B cell (primary cell): ENCODE data around the gene ATP8A1. TPM values are rescaled to one million over a fixed set of nuclear protein-coding genes. Genes with fewer than 3 reads are reported as not detected.

Experiments used
- ATAC-seq: fragments of 200-7000 bp; cut with Tn5 transposase; one replicate; pipeline ENCODE4 v1.10.0; 2021; ENCODE audit warnings: low read depth, mild to moderate bottlenecking, moderate number of reproducible peaks, moderate library complexity
- CTCF ChIA-PET: fragments of 350-600 bp; sonication (Branson Sonifier 250); formaldehyde crosslinking; loops from one replicate; lab custom pipeline; 2021; ENCODE audit warnings: antibody characterized with exemption, inconsistent platforms; lab: Charles Lee
- POLR2A ChIA-PET: fragments of 350-600 bp; sonication (Branson Sonifier 250); formaldehyde crosslinking; loops from one replicate; lab custom pipeline; 2021; ENCODE audit warnings: antibody characterized with exemption; lab: Charles Lee
- DNase-seq: peaks from one replicate; pipeline ENCODE4 v3.0.0; 2013
- H2AFZ ChIP-seq: 2 replicates; pipeline ENCODE4 v1.6.1; 2012; ENCODE audit warnings: mild to moderate bottlenecking, low read depth, low read length; ENCODE audit not compliant: insufficient read depth, poor library complexity, severe bottlenecking
- H3K27ac ChIP-seq, 2 donors: 1 replicate in 1 of 2; 2 replicates in 1 of 2; pipeline ENCODE4 v1.5.1; 2012 to 2013; ENCODE audit warnings: low read length in 2 of 2, mild to moderate bottlenecking in 2 of 2, moderate library complexity in 1 of 2
- H3K27me3 ChIP-seq, 4 experiments: fragments of 200-600 bp in 1 of 4; sonication (generic) in 1 of 4; replicated peaks in 1 of 4; 1 replicate in 2 of 4; 2 replicates in 2 of 4; pipeline versions ENCODE4 v1.6.1 to v1.7.0; 2013 to 2016; ENCODE audit warnings: low read length in 3 of 4, mild to moderate bottlenecking in 2 of 4, mixed read lengths in 1 of 4, moderate library complexity in 1 of 4; ENCODE audit not compliant: insufficient read depth in 4 of 4, control insufficient read depth in 3 of 4; ENCODE audit errors: control extremely low read depth in 1 of 4
- H3K36me3 ChIP-seq, 2 experiments: replicated peaks in 1 of 2; 1 replicate in 1 of 2; 2 replicates in 1 of 2; pipeline versions ENCODE4 v1.6.1 to v1.7.1; 2013; ENCODE audit warnings: low read length in 1 of 2; ENCODE audit not compliant: insufficient read depth in 2 of 2, control insufficient read depth in 1 of 2; ENCODE audit errors: control extremely low read depth in 1 of 2, extremely low read depth in 1 of 2
- H3K4me1 ChIP-seq, 2 donors: fragments of 200-600 bp in 1 of 2; sonication (generic) in 1 of 2; 1 replicate in 1 of 2; 2 replicates in 1 of 2; pipeline versions ENCODE4 v1.5.1 to v1.6.1; 2013 to 2017; ENCODE audit warnings: low read length in 2 of 2; ENCODE audit not compliant: control insufficient read depth in 2 of 2, insufficient read depth in 2 of 2
- H3K4me2 ChIP-seq: replicated peaks from 2 replicates; pipeline ENCODE3; 2012; ENCODE audit warnings: mild to moderate bottlenecking, low read depth, low read length; ENCODE audit not compliant: poor library complexity, severe bottlenecking
- H3K4me3 ChIP-seq, 5 experiments: fragments of 200-600 bp in 1 of 5; sonication (generic) in 1 of 5; 1 replicate in 3 of 5; 2 replicates in 2 of 5; pipeline versions ENCODE4 v1.5.1 to v1.7.0; 2011 to 2016; ENCODE audit warnings: low read length in 4 of 5, mild to moderate bottlenecking in 4 of 5, low read depth in 2 of 5, control low read depth in 1 of 5, moderate library complexity in 1 of 5; ENCODE audit not compliant: insufficient read depth in 1 of 5; ENCODE audit errors: control extremely low read depth in 1 of 5, extremely low read depth in 1 of 5
- H3K79me2 ChIP-seq: fragments of 200-600 bp; sonication (generic); one replicate; pipeline ENCODE4 v1.6.0; 2016; ENCODE audit warnings: low read length; ENCODE audit not compliant: control insufficient read depth, insufficient read depth
- H3K9ac ChIP-seq: fragments of 200-600 bp; sonication (generic); 2 replicates; pipeline ENCODE4 v1.6.1; 2017; ENCODE audit warnings: mild to moderate bottlenecking, low read length, moderate library complexity
- H3K9me3 ChIP-seq, 3 donors: one replicate each; pipeline versions ENCODE4 v1.6.1 to v1.7.1; 2013; ENCODE audit warnings: low read length in 2 of 3; ENCODE audit not compliant: control insufficient read depth in 2 of 3, insufficient read depth in 1 of 3; ENCODE audit errors: control extremely low read depth in 1 of 3
- H4K20me1 ChIP-seq: 2 replicates; pipeline ENCODE4 v1.6.0; 2012; ENCODE audit warnings: mild to moderate bottlenecking, low read length; ENCODE audit not compliant: insufficient read depth, control insufficient read depth, poor library complexity, severe bottlenecking
- H3K27ac Mint-ChIP-seq: one replicate; pipeline ENCODE4 v1.8.0; 2021; ENCODE audit warnings: mixed read lengths
- H3K27me3 Mint-ChIP-seq: one replicate; pipeline ENCODE4 v1.8.0; 2021; ENCODE audit warnings: mixed read lengths
- H3K4me1 Mint-ChIP-seq: one replicate; pipeline ENCODE4 v1.8.0; 2021; ENCODE audit warnings: mixed read lengths
- H3K4me3 Mint-ChIP-seq: one replicate; pipeline ENCODE4 v1.8.0; 2021; ENCODE audit warnings: mixed read lengths
- H3K9me3 Mint-ChIP-seq: one replicate; pipeline ENCODE4 v1.8.0; 2022; ENCODE audit warnings: mixed read lengths; ENCODE audit not compliant: insufficient read depth
- CTCF ChIP-seq: fragments of 200-600 bp; IDR thresholded peaks from one replicate; pipeline ENCODE4 v1.8.0; 2022; ENCODE audit warnings: antibody characterized with exemption, mild to moderate bottlenecking
- EZH2 ChIP-seq: IDR thresholded peaks from 2 replicates; pipeline ENCODE4 v1.6.1; 2012; ENCODE audit warnings: borderline replicate concordance, low read depth, mild to moderate bottlenecking, moderate library complexity, low read length; ENCODE audit not compliant: insufficient read depth, poor library complexity, severe bottlenecking
- WGBS: methylation state at CpG from one replicate; pipeline ENCODE4 v1.1.5; 2013; ENCODE audit warnings: missing lambda C conversion rate; ENCODE audit not compliant: insufficient coverage; 5-methylcytosine and 5-hydroxymethylcytosine counted together
- intact Hi-C: fragments of 100-400 bp; cut with micrococcal nuclease; formaldehyde crosslinking; loops from one replicate; pipeline ENCODE4 v1.10.0; 2022
- polyA plus RNA-seq: library from polyadenylated mRNA; depleted of rRNA; stranded (reverse); fragments of >200 nt; gene quantifications from 2 replicates; pipeline ENCODE4 v1.2.3, GENCODE V29; 2012
- total RNA-seq, 2 donors: library from RNA; stranded (reverse); fragments of 120-200 nt in 1 of 2; gene quantifications; 1 replicate in 1 of 2; 2 replicates in 1 of 2; pipeline versions ENCODE4 v1.2.3 to v1.2.4, GENCODE V29; 2013 to 2022

Gene ATP8A1
- total and polyA plus RNA-seq, 2 donors (not counting 1 experiment from before 2014, with no cell fraction given): 28.7 to 51.8 TPM

DNA sequence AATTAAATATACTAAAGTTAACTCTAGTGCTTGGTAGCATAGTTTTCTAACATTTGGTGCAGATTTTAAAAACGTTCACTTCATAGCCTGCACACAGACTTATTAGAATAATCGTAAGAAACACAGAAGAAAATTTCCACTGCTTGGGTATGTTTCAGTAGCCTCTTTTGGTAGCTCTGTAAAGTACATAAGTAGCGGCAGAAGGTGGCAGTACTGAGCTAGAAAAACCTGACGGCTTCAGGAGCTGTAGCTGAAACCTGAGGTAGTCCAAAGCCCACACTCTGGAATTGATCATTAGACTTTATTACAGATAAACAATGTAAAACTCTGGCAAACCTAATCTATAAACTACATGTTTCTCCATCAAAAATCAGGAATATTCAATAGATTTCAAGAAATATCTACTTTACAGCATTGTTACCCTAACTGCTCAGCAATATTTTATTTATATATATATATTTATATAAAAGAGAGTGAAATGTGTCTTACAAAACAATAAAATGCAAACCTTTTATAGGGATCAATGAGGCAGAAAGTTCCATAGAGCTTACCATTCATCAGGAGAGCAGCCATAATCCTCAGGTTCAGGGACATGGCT lies 88.2 kb downstream of the ATP8A1 start:
- Histone ChIP-seq H3K4me3 (no peak overlapping the region), H3K27me3 (no peaks in the 10 kb centered on the region), H3K9ac (no peak overlapping the region), H3K9me3 (no peaks in the 10 kb centered on the region), H3K4me2 (no peak overlapping the region), H3K4me1 (no peaks in the 10 kb centered on the region), H3K36me3 (peaks cover 3% of the 10 kb centered on the region in 2 experiments), H2AFZ (no peak overlapping the region), H4K20me1 (no peaks in the 10 kb centered on the region), H3K27ac (peak overlapping the region in 1 of 2 donors; percentile 17), H3K79me2 (no peaks in the 10 kb centered on the region)
- H3K27me3 Mint-ChIP-seq: no peaks in the 10 kb centered on the region
- no peaks in the 10 kb centered on the region for H3K9me3 Mint-ChIP-seq
- DNase-seq: peak; percentile 80
- no peaks in the 10 kb centered on the region for H3K4me1 Mint-ChIP-seq
- CTCF ChIA-PET: interaction anchor here (0.7 to 3.2 kb wide), 41 partner anchors 8 to 308 kb away, joined by 3 to 86 read pairs (median 4); partner anchors contain the start of gene ATP8A1
- intact Hi-C loops: loop anchor here (1.0 to 5.0 kb wide), 5 partner anchors 88 to 297 kb away; partner anchors contain the start of gene ATP8A1
- peak; percentile 90 for ATAC-seq
- TF ChIP-seq EZH2: no peak
- TF ChIP-seq CTCF: peak; percentile 90
- WGBS: 0% methylated on average over 1 of the region's 4 CpGs
- H3K4me3 Mint-ChIP-seq: no peak overlapping the region
- no peak overlapping the region for H3K27ac Mint-ChIP-seq
- POLR2A ChIA-PET: interaction anchor here (1.0 kb wide), 1 partner anchor 89 kb away, joined by 3 read pairs; no protein-coding TSS in a partner anchor

DNA sequence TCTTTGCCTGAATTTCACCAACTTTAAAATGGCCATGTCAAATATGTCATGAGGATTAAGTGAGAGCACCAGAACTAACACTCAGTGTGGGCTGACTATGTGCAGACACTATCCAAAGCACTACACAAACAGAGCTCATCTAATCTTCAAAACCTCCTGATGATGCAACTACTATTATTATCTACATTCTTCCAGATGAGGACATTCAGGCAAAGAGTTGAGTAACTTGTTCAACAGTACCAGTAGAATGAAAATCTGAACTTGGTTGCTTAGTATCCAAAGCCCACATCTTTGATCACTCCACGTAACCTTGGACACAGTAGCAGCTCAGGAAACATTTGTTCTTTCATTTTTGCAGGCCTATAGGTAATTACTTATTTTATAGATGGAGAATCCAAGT lies 90.1 kb downstream of the ATP8A1 start:
- no peaks in the 10 kb centered on the region for H3K9me3 Mint-ChIP-seq
- Histone ChIP-seq H3K79me2 (no peaks in the 10 kb centered on the region), H3K36me3 (peaks cover 1 to 9% of the 10 kb centered on the region in 2 experiments), H2AFZ (no peak overlapping the region), H3K4me2 (no peak overlapping the region), H3K9me3 (no peaks in the 10 kb centered on the region), H3K4me1 (no peaks in the 10 kb centered on the region), H4K20me1 (no peaks in the 10 kb centered on the region), H3K27me3 (no peaks in the 10 kb centered on the region), H3K4me3 (no peak overlapping the region), H3K9ac (no peak overlapping the region), H3K27ac (no peak overlapping the region)
- CTCF ChIA-PET: interaction anchor here (0.6 to 3.2 kb wide), 6 partner anchors 91 to 298 kb away, joined by 3 to 86 read pairs (median 21); no protein-coding TSS in a partner anchor
- H3K4me1 Mint-ChIP-seq: no peaks in the 10 kb centered on the region
- POLR2A ChIA-PET: no interaction called here
- no peaks in the 10 kb centered on the region for H3K27me3 Mint-ChIP-seq
- WGBS: no CpG with 5 or more reads among the region's 1 CpG
- DNase-seq (no peak), ATAC-seq (no peak)
- H3K4me3 Mint-ChIP-seq: no peak overlapping the region
- H3K27ac Mint-ChIP-seq: no peak overlapping the region
- TF ChIP-seq EZH2: no peak
- TF ChIP-seq CTCF: no peak
- intact Hi-C loops: loop anchor here (5.0 kb wide), 1 partner anchor 200 kb away; no protein-coding TSS in a partner anchor
